GM12878 (cell line): ENCODE measurements around the gene EPHB1. TPM values are rescaled to one million over a fixed set of nuclear protein-coding genes. Genes with fewer than 3 reads are reported as not detected.

Source experiments
- ATAC-seq: fragments of 200-7000 bp; cut with Tn5 transposase; 3 replicates; pipeline ENCODE4 v1.9.1; 2020; ENCODE audit warnings: mild to moderate bottlenecking, moderate library complexity
- BruUV-seq: library from RNA; stranded (reverse); fragments of 400-500 nt; replicated peaks from 2 replicates; lab custom pipeline; 2021; lab: Mats Ljungman, UMichigan
- CTCF ChIA-PET: fragments of 300-600 bp; sonication (Branson Sonifier 250); formaldehyde crosslinking; extraction: SDS; loops from one replicate; lab custom pipeline; 2021; ENCODE audit warnings: inconsistent platforms; lab: Yijun Ruan, JAX
- POLR2A ChIA-PET: fragments of 350-600 bp; formaldehyde crosslinking; extraction: SDS; loops from one replicate; lab custom pipeline; 2021; ENCODE audit warnings: inconsistent platforms; lab: Charles Lee
- RAD21 ChIA-PET: fragments of 300-600 bp; sonication (Branson Sonifier 250); formaldehyde crosslinking; loops from one replicate; lab custom pipeline; 2023; ENCODE audit warnings: antibody characterized with exemption; ENCODE audit not compliant: unreplicated experiment; lab: Charles Lee
- SMC1A ChIA-PET: fragments of 300-600 bp; sonication (Branson Sonifier 250); formaldehyde crosslinking; loops from one replicate; lab custom pipeline; 2023; ENCODE audit not compliant: unreplicated experiment, uncharacterized antibody; lab: Charles Lee
- DNase-seq: peaks from one replicate; pipeline ENCODE4 v3.0.0-alpha.2; 2011; ENCODE audit warnings: low read depth, low spot score
- FAIRE-seq: peaks from 3 replicates; lab custom pipeline; 2011; peaks lifted over from hg19 to GRCh38; lab: Jason Lieb, UNC
- H2AFZ ChIP-seq: 2 replicates; pipeline ENCODE4 v1.6.0; 2011; ENCODE audit warnings: low read depth, low read length, control low read depth; ENCODE audit not compliant: control insufficient read depth
- H3K27ac ChIP-seq: 2 replicates; pipeline ENCODE4 v1.5.1; 2011; ENCODE audit warnings: control low read depth; ENCODE audit not compliant: control insufficient read depth, insufficient read depth
- H3K27me3 ChIP-seq, 2 experiments: replicated peaks in 1 of 2; 2 replicates each; pipeline versions ENCODE4 v1.6.0 to v1.6.1; 2011; ENCODE audit warnings: low read length in 1 of 2; ENCODE audit not compliant: control insufficient read depth in 2 of 2, insufficient read depth in 2 of 2
- H3K36me3 ChIP-seq, 2 experiments: 2 replicates each; pipeline ENCODE4 v1.5.1; 2011; ENCODE audit warnings: low read length in 1 of 2; ENCODE audit not compliant: control insufficient read depth in 2 of 2, insufficient read depth in 2 of 2
- H3K4me1 ChIP-seq: 2 replicates; pipeline ENCODE4 v1.6.1; 2011; ENCODE audit warnings: mild to moderate bottlenecking, low read length, moderate library complexity, mixed read lengths; ENCODE audit not compliant: control insufficient read depth, insufficient read depth
- H3K4me2 ChIP-seq: 2 replicates; pipeline ENCODE4 v1.6.0; 2011; ENCODE audit warnings: control low read depth; ENCODE audit not compliant: control insufficient read depth, insufficient read depth
- H3K4me3 ChIP-seq: fragments of 200-600 bp; sonication (generic); 2 replicates; pipeline ENCODE4 v1.5.1; 2016
- H3K79me2 ChIP-seq: 2 replicates; pipeline ENCODE4 v1.6.0; 2011; ENCODE audit warnings: low read length; ENCODE audit not compliant: control insufficient read depth, insufficient read depth
- H3K9ac ChIP-seq: 2 replicates; pipeline ENCODE4 v1.8.0; 2011; ENCODE audit warnings: low read length, control low read depth, mixed read lengths; ENCODE audit not compliant: control insufficient read depth, insufficient read depth
- H3K9me3 ChIP-seq: replicated peaks from 3 replicates; pipeline ENCODE4 v1.5.1; 2011; ENCODE audit warnings: mild to moderate bottlenecking, low read length; ENCODE audit not compliant: control insufficient read depth, insufficient read depth
- H4K20me1 ChIP-seq: 2 replicates; pipeline ENCODE4 v1.6.0; 2011; ENCODE audit not compliant: control insufficient read depth, insufficient read depth
- ATF7 ChIP-seq: fragments of 450-650 bp; IDR thresholded peaks from 2 replicates; pipeline ENCODE4 v1.6.1; 2016; ENCODE audit warnings: low read depth, mild to moderate bottlenecking
- CEBPB ChIP-seq, 2 experiments: fragments of 150-350 bp in 1 of 2; IDR thresholded peaks; 2 replicates each; pipeline ENCODE4 v1.6.1; 2012 to 2014; ENCODE audit warnings: low read depth in 2 of 2, low read length in 2 of 2, borderline replicate concordance in 1 of 2, inconsistent platforms in 1 of 2
- FOXM1 ChIP-seq: IDR thresholded peaks from 2 replicates; pipeline ENCODE4 v1.6.1; 2012; ENCODE audit warnings: low read depth, mild to moderate bottlenecking, inconsistent platforms, low read length, moderate library complexity
- RCOR1 ChIP-seq: conservative IDR thresholded peaks from 2 replicates; pipeline ENCODE4 v1.6.1; 2012; ENCODE audit warnings: low read depth, low read length, improper control_type of control experiment
- RELA ChIP-seq: fragments of 450-650 bp; IDR thresholded peaks from 2 replicates; pipeline ENCODE4 v1.8.0; 2014; ENCODE audit warnings: borderline replicate concordance; ENCODE audit not compliant: partially characterized antibody
- SREBF2 ChIP-seq: IDR thresholded peaks from 2 replicates; pipeline ENCODE4 v1.6.1; 2012; ENCODE audit warnings: mild to moderate bottlenecking, low read length
- SRF ChIP-seq, 2 experiments: IDR thresholded peaks; 2 replicates each; pipeline ENCODE4 v1.6.1; 2011; ENCODE audit warnings: low read depth in 2 of 2, low read length in 2 of 2, mild to moderate bottlenecking in 1 of 2, moderate library complexity in 1 of 2
- ZNF217 ChIP-seq: fragments of 450-650 bp; IDR thresholded peaks from 2 replicates; pipeline ENCODE4 v1.6.1; 2017; ENCODE audit warnings: antibody characterized with exemption, mild to moderate bottlenecking
- ZNF622 ChIP-seq: fragments of 450-650 bp; IDR thresholded peaks from 2 replicates; pipeline ENCODE4 v1.6.1; 2017; ENCODE audit warnings: mild to moderate bottlenecking, inconsistent platforms
- WGBS: methylation state at CpG from one replicate; pipeline ENCODE4 v1.1.6; 2016; ENCODE audit warnings: low lambda C conversion rate; ENCODE audit not compliant: insufficient replicate concordance, insufficient coverage; ENCODE audit errors: missing lambda C conversion rate; 5-methylcytosine and 5-hydroxymethylcytosine counted together
- in situ Hi-C: fragments of 300-500 bp; cut with MboI; formaldehyde crosslinking; loops from 9 replicates; pipeline ENCODE4 v1.14.3; 2018; ENCODE audit warnings: mixed read lengths
- intact Hi-C: fragments of 100-400 bp; cut with micrococcal nuclease; formaldehyde crosslinking; loops from one replicate; pipeline ENCODE4 v1.14.2; 2022; ENCODE audit not compliant: unreplicated experiment
- polyA plus RNA-seq, 11 experiments: library from polyadenylated mRNA; depleted of rRNA in 4 of 11; unstranded in 6 of 11; stranded (reverse) in 5 of 11; fragments of >200 nt; fragmentation: Nextera tagmentation in 4 of 11; fragmentation: Illumina TruSeq in 1 of 11; extraction: Ambion mirVana in 4 of 11; extraction: Trizol in 1 of 11; gene quantifications; 1 replicate in 1 of 11; 2 replicates in 10 of 11; pipeline versions ENCODE4 v1.2.1 to v1.2.3, GENCODE V29; 2011 to 2016; ENCODE audit warnings: inconsistent platforms in 2 of 11, missing spikeins in 2 of 11, low read depth in 1 of 11
- total RNA-seq, 4 experiments: library from RNA; depleted of rRNA in 3 of 4; stranded (reverse); fragments of >200 nt in 3 of 4; fragmentation: Illumina TruSeq in 1 of 4; extraction: Trizol in 1 of 4; gene quantifications; 2 replicates each; pipeline versions ENCODE4 v1.2.1 to v1.2.3, GENCODE V29; 2013 to 2021

The EPHB1 gene
- total and polyA plus RNA-seq, 10 of the 15 experiments (the other 5 are each of a cell fraction or from before 2014, with no cell fraction given): 0.33 to 23.8 (median 1.2) TPM

GRCh38 chr3:134872440-134873388, 77.7 kb downstream of the EPHB1 start (continued):
- no peak for TF ChIP-seq SRF (IDR thresholded peaks at IDR 0.05; ENCODE audit: low read depth in 2 of 2, low read length in 2 of 2)
- TF ChIP-seq CEBPB (IDR thresholded peaks at IDR 0.05; ENCODE audit: borderline replicate concordance in 1 of 2, low read depth in 2 of 2, low read length in 2 of 2): no peak
- TF ChIP-seq RELA: no peak
- TF ChIP-seq ATF7: no peak
- no peak for TF ChIP-seq ZNF622
- TF ChIP-seq FOXM1: no peak
- no peak for TF ChIP-seq RCOR1
- TF ChIP-seq, all 136 proteins: peak for 0

- ATAC-seq: no peak
- Histone ChIP-seq H3K27ac (no peak overlapping the region), H3K27me3 (no peaks in the 10 kb centered on the region), H3K36me3 (peaks cover 0 to 2% of the 10 kb centered on the region in 2 experiments; a peak in 2 of 4 replicates), H3K9me3 (no peaks in the 10 kb centered on the region; the same call in 2 of the 3 replicates), H3K9ac (no peak overlapping the region), H2AFZ (no peak overlapping the region), H4K20me1 (no peaks in the 10 kb centered on the region), H3K4me2 (no peak overlapping the region), H3K79me2 (peaks cover 7% of the 10 kb centered on the region), H3K4me1 (peaks cover 18% of the 10 kb centered on the region), H3K4me3 (no peak overlapping the region)
- TF ChIP-seq ZNF217 (0 out of 2 replicates have a peak, but pooled peaks have one; percentile 51), SREBF2 (no peak)
- SMC1A ChIA-PET: interaction anchor here (1.3 to 1.4 kb wide), 2 partner anchors 8 to 21 kb away, joined by 3 to 4 read pairs; no protein-coding TSS in a partner anchor
- RAD21 ChIA-PET: no interaction called here
- DNase-seq: no peak
- CTCF ChIA-PET: interaction anchor here (0.8 to 3.1 kb wide), 4 partner anchors 8 to 19 kb away, joined by 3 to 11 read pairs (median 4); no protein-coding TSS in a partner anchor
- POLR2A ChIA-PET: no interaction called here
- no peak for FAIRE-seq
- no TSS peak for BruUV-seq
- 13% methylated on average over 1 of the region's 1 CpG for WGBS
- intact Hi-C loops (no loop called here), in situ Hi-C loops (no loop called here)
Measured at GRCh38 chr3:134873789-134874188, 78.7 kb downstream of the EPHB1 start.
